ENCODE measurements around the gene SPOCK1.
"Not testable (repeated sequence)": the region's sequence is repeated elsewhere in the genome, so short reads cannot be mapped to it uniquely, and the experiment has no call there.

The SPOCK1 gene

DNA sequence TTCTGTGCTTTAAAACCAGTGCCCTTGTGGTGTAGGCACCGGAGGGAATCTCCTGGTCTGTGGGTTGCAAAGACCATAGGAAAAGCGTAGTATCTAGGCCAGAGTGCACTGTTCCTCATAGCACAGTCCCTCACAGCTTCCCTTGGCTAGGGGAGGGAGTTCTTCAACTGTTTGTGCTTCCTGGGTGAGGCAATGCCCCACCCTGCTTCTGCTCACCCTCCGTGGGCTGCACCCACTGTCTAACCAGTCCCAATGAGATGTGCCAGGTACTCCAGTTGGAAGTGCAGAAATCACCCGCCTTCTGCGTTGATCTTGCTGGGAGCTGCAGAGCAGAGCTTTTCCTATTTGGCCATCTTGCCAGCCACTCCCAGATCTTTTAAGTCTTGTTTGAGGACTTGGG is 545.0 kb downstream of the SPOCK1 start:
- not testable (repeated sequence) for DNase-seq (ENCODE audit: low read depth, low spot score)

DNA sequence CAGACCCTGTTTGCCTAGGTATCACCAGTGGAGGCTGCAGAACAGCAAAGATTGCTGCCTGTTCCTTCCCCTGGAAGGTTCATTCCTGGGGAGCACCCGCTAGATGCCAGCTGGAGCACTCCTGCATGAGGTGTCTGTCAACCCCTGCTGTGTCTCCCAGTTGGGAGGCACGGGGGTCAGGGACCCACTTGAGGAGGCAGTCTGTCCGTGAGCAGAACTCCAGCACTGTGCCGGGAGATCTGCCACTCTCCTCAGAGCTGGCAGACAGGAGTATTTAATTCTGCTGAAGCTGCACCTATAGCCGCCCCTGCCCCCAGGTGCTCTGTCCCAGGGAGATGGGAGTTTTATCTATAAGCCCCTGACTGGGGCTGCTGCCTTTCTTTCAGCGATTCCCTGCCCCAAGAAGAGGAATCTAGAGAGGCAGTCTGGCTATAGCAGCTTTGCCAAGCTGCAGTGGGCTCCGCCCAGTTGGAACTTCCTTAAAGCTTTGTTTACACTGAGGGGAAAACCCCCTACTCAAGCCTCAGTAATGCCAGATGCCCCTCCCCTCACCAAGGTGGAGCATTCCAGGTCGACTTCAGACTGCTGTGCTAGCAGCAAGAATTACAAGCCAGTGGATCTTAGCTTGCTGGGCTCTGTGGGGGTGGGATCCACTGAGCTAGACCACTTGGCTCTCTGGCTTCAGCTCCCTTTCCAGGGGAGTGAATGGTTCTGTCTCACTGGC is 545.6 kb downstream of the SPOCK1 start:
- peak; percentile 86 for DNase-seq (ENCODE audit: low read depth, low spot score)

- DNase-seq (ENCODE audit: low read depth, low spot score) = no peak
Measured at GRCh38 chr5:136927571-136927970, 571.6 kb downstream of the SPOCK1 start.

- DNase-seq (ENCODE audit: low read depth, low spot score) = no peak
Measured at GRCh38 chr5:136926073-136926472, 573.1 kb downstream of the SPOCK1 start.

Data from ELF-1 (cell line).